Fibroblast of mammary gland (primary cell): ENCODE measurements around the gene ADTRP.

Source experiments
- DNase-seq: peaks from one replicate; pipeline ENCODE4 v3.0.0-alpha.2; 2010; ENCODE audit warnings: low read depth
- H3K4me3 ChIP-seq: 2 replicates; pipeline ENCODE4 v1.5.1; 2011; ENCODE audit warnings: low read depth, mild to moderate bottlenecking, low read length, moderate library complexity; ENCODE audit not compliant: control insufficient read depth
- CTCF ChIP-seq: conservative IDR thresholded peaks from 2 replicates; pipeline ENCODE4 v1.5.1; 2011; ENCODE audit warnings: low read depth, low read length, inconsistent platforms; ENCODE audit not compliant: control insufficient read depth, insufficient read depth

Gene ADTRP

GRCh38 chr6:11778648-11779328, at the start of gene ADTRP:
Gene ADTRP (minus strand): TSS chr6:11778803. CDS start chr6:11778759, 44 bp downstream.
- no peak for TF ChIP-seq CTCF
- DNase-seq: no peak
- no peak within 1 kb of the TSS for H3K4me3 ChIP-seq

GRCh38 chr6:11826779-11827178, 48.2 kb upstream of the ADTRP start:
- no peak overlapping the region for H3K4me3 ChIP-seq
- TF ChIP-seq CTCF: no peak
- DNase-seq: no peak

GRCh38 chr6:11824986-11825385, 46.4 kb upstream of the ADTRP start:
- peak; percentile 16 for DNase-seq
- no peak for TF ChIP-seq CTCF
- H3K4me3 ChIP-seq: no peak overlapping the region

- no peak overlapping the region for H3K4me3 ChIP-seq
- TF ChIP-seq CTCF: no peak
- DNase-seq: no peak
Measured at GRCh38 chr6:11822346-11822745, 43.7 kb upstream of the ADTRP start.

- no peak for DNase-seq
- H3K4me3 ChIP-seq: no peak overlapping the region
- no peak for TF ChIP-seq CTCF
Measured at GRCh38 chr6:11821781-11822180, 43.2 kb upstream of the ADTRP start.

GRCh38 chr6:11820821-11821220, 42.2 kb upstream of the ADTRP start:
- H3K4me3 ChIP-seq: no peak overlapping the region
- no peak for DNase-seq
- TF ChIP-seq CTCF: no peak

- no peak overlapping the region for H3K4me3 ChIP-seq
- no peak for TF ChIP-seq CTCF
- DNase-seq: no peak
Measured at GRCh38 chr6:11819486-11819885, 40.9 kb upstream of the ADTRP start.
